IPS-20b (cell line): Measurements from ENCODE around the gene FRMD4A.
"Not testable (repeated sequence)": the region's sequence is repeated elsewhere in the genome, so short reads cannot be mapped to it uniquely, and the experiment has no call there.

ENCODE experiments used
- H3K27ac ChIP-seq: one replicate; pipeline ENCODE4 v1.5.1; 2013; ENCODE audit warnings: low read length
- H3K27me3 ChIP-seq: 2 replicates; pipeline ENCODE4 v1.6.1; 2013; ENCODE audit warnings: mild to moderate bottlenecking, low read length, inconsistent platforms; ENCODE audit not compliant: insufficient read depth
- H3K36me3 ChIP-seq: 2 replicates; pipeline ENCODE4 v1.6.1; 2013; ENCODE audit warnings: low read depth, mild to moderate bottlenecking, inconsistent platforms, low read length, moderate library complexity; ENCODE audit not compliant: insufficient read depth
- H3K4me1 ChIP-seq: 2 replicates; pipeline ENCODE4 v1.6.1; 2013; ENCODE audit warnings: mild to moderate bottlenecking, control low read depth, inconsistent platforms, low read length, moderate library complexity; ENCODE audit not compliant: insufficient read depth
- H3K4me3 ChIP-seq: 2 replicates; pipeline ENCODE4 v1.5.1; 2013; ENCODE audit warnings: mild to moderate bottlenecking, low read length, inconsistent platforms
- H3K9ac ChIP-seq: 2 replicates; pipeline ENCODE4 v1.6.1; 2013; ENCODE audit warnings: low read depth, mild to moderate bottlenecking, inconsistent platforms, low read length, moderate library complexity
- H3K9me3 ChIP-seq: 2 replicates; pipeline ENCODE4 v1.6.1; 2013; ENCODE audit warnings: mild to moderate bottlenecking, low read depth, low read length, inconsistent platforms; ENCODE audit not compliant: insufficient read depth

FRMD4A gene

DNA sequence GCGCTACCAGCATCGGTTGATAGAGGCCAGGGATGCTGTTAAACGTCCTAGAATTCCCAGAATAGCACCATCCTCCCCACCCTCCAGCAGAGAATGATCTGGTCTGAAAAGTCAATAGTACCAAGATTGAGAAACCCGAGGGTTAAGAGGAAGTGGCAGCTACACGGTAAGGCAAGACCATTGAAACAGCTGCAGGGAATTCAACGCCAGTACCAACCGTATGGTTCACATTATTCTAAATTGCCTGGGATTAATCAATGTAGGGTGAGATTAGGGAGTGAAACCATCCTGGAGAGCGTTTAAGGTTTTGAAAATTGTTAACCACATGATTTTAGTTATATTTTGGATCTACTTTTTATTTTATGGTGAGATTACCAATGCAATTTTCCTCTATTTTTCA is 391.8 kb downstream of the FRMD4A start:
- H3K36me3 ChIP-seq = no peaks in the 10 kb centered on the region
- H3K27me3 ChIP-seq = no peaks in the 10 kb centered on the region
- no peak overlapping the region for H3K27ac ChIP-seq
- H3K4me3 ChIP-seq = no peak overlapping the region
- H3K9ac ChIP-seq = no peak overlapping the region
- no peaks in the 10 kb centered on the region for H3K4me1 ChIP-seq
- H3K9me3 ChIP-seq = peaks cover 5% of the 10 kb centered on the region; the same call in 1 of the 2 replicates

DNA sequence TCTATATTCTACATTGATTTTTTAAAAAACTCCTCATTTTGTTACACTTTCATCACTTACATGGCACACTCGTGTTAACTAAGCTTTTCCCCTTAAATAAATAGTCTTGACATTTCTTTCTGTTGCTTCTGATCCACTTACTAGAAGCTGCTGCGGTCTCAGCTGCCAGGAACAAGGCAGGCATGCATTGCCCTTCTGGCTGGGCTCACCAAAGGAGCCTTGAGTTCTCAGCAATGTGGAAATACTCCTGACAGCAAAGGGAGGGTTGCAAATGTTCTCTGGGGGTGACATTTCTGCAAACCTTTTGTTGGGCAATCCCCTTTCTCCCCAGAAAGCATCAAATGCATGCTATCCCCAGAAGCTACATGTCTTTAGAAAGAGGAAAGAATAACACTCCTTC is 393.9 kb downstream of the FRMD4A start:
- Histone ChIP-seq H3K9ac (no peak overlapping the region), H3K4me1 (no peaks in the 10 kb centered on the region), H3K36me3 (no peaks in the 10 kb centered on the region), H3K4me3 (no peak overlapping the region), H3K27me3 (no peaks in the 10 kb centered on the region), H3K27ac (no peak overlapping the region), H3K9me3 (peaks cover 5% of the 10 kb centered on the region; the same call in 1 of the 2 replicates)

DNA sequence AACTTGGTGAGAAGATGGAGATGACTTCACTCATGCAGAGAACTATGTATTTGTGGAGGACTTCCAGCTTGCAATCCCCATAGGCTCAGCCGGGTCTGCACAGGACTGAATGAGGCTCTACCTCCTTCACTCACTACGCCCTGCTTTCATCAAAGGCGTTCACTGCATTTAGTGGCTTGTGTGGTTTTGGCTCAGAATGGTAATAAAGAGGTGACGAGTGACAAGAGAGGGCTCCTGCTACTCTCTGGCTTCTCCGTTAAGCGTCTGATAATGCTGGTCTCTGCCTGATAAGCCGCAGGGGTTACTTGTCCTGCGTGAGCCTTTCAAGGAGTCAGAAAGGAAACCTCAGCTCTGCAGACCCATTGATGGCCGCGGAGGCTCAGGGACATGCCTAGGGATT is 400.6 kb downstream of the FRMD4A start:
- H3K27me3 ChIP-seq = no peaks in the 10 kb centered on the region
- H3K9ac ChIP-seq = no peak overlapping the region
- no peak overlapping the region for H3K4me3 ChIP-seq
- peaks cover 3% of the 10 kb centered on the region for H3K4me1 ChIP-seq
- no peaks in the 10 kb centered on the region for H3K9me3 ChIP-seq
- no peak overlapping the region for H3K27ac ChIP-seq
- H3K36me3 ChIP-seq = no peaks in the 10 kb centered on the region

DNA sequence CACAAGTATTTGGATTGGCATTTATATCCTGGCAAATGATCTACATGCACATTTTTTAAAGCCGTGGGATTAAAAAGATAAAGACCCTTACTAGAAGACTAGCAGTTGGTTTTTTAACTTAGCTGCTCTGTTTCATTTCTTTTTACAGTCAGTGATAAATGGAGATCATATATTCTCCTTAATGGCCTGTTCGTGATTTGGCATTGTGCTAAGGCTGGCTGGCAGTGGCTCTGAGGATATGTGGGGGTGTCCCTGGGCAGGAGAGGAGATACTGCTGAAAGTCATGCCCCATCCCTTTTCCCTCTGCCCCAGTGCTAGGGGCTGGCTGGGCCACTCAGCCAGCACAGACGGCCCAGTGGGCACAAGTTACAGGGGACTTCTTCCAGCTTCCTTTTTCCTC is 402.3 kb downstream of the FRMD4A start:
- Histone ChIP-seq H3K27ac (no peak overlapping the region), H3K27me3 (no peaks in the 10 kb centered on the region), H3K4me1 (peaks cover 3% of the 10 kb centered on the region), H3K9me3 (no peaks in the 10 kb centered on the region), H3K4me3 (no peak overlapping the region), H3K36me3 (no peaks in the 10 kb centered on the region), H3K9ac (peak overlapping the region; percentile 18; the same call in 1 of the 2 replicates)

DNA sequence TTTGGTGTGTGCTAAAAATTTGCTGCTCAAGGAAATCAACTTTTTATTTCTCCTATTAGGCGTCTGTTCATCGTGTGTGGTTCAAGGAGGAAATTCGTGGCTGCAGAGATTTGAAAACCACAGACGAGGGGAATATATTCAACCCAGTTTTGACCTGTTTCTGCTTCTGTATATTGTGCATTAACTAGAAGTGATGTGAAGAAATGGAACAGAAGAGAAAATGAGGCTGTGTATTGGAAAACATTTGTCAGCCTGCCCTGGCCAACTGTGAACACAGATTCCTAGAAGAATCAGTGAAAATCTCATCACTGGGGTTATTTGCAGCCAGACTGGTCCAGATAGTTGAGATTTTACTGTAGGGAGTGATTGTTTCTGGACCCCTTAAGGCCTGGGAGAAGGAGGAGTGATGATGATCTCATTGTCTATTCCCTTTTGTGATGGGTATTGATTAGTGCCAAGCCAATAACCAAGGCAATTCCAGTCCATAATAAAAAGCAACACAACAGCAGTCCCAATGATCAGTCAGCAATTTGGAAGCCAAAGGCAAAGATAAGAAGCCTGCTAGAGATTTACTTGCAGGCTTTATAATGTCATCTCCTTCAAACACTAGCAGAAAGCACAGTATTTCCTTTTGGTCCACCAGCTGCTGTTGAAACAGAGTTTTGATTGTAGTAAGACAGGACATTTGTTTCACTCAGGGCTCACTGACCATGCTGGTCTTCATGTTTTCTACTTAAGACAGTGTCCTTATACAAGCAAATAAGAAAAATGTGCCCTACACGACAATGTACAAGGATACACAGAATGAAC is 404.5 kb downstream of the FRMD4A start:
- H3K4me3 ChIP-seq = no peak overlapping the region
- no peak overlapping the region for H3K9ac ChIP-seq
- no peak overlapping the region for H3K27ac ChIP-seq
- peaks cover 3% of the 10 kb centered on the region for H3K4me1 ChIP-seq
- H3K27me3 ChIP-seq = no peaks in the 10 kb centered on the region
- no peaks in the 10 kb centered on the region for H3K9me3 ChIP-seq
- H3K36me3 ChIP-seq = no peaks in the 10 kb centered on the region

DNA sequence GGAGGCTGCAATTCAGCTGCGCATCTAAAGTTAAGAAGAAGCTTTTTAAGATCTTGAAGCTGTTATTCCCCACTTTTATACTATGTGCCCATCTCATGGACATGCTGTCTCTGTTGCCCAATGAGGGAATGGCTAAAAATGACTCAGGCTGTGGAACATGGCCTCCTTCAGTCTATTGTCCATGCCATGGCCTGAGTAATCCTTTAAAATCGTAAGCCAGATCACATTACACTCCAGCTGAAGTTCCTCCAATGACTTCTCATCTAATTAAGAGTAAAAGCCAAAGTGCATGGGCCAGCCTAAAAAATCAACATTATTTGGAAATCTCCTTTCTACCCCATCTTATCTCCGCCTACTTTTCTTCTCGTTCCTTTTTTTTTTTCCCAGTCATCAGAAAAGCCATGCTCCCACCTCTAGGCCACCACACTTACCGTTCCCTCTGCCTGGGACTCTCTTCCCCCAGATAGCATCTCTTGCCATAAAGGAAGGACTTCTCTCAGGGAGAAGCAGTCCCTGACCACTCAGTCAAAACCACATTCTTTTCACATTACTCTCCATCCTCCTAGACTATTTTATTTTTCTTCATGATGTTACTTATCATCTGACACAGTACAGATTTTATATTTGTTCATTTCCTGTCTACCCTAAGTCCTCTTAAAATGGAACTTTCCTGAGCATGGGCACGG is 406.5 kb downstream of the FRMD4A start:
- no peak overlapping the region for H3K27ac ChIP-seq

DNA sequence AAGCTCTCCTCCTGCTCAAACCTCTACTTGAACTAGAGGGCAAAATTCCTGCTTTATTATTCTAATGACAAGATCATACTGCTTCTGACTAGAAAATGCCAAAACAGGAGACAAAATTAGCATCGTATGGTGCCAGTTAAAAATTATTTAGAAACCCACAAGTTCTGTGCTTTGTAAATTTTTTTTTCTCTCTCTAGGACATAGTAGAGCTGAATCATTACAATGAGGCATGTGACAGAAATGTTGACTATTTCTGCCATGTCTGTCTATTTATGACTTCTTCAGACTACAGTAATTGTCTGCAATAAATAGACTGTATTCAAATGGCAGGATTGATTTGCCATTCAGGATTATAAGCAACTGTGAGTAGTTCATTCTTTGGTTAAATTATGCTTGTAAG is 408.1 kb downstream of the FRMD4A start:
- Histone ChIP-seq H3K36me3 (no peaks in the 10 kb centered on the region), H3K9ac (no peak overlapping the region), H3K9me3 (no peaks in the 10 kb centered on the region), H3K4me3 (no peak overlapping the region), H3K4me1 (peaks cover 3% of the 10 kb centered on the region; the same call in 1 of the 2 replicates), H3K27ac (no peak overlapping the region), H3K27me3 (no peaks in the 10 kb centered on the region)

More for the DNA sequence above, 406.5 kb downstream of the FRMD4A start:
- H3K9me3 ChIP-seq = no peaks in the 10 kb centered on the region
- H3K4me1 ChIP-seq = peaks cover 3% of the 10 kb centered on the region
- H3K9ac ChIP-seq = no peak overlapping the region
- H3K36me3 ChIP-seq = no peaks in the 10 kb centered on the region
- H3K27me3 ChIP-seq = no peaks in the 10 kb centered on the region
- no peak overlapping the region for H3K4me3 ChIP-seq

DNA sequence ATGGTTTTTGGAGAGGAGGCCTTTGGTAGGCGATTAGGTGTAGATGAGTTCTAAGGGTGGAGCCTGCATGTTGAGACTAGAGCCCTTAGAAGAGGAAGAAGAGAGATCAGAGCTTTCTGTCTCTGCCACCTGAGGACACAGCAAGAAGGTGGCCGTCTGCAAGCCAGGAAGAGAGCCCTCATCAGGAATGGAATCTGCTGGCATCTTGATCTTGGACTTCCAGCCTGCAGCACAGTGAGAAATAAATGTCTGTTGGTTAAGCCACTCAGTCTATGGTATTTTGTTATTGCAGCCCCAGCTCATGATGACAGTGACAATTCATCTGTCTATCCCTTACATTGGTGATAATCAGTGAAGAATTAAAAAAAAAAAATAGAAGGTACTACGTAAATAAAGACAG is 408.8 kb downstream of the FRMD4A start:
- H3K27me3 ChIP-seq = no peaks in the 10 kb centered on the region
- H3K36me3 ChIP-seq = no peaks in the 10 kb centered on the region

DNA sequence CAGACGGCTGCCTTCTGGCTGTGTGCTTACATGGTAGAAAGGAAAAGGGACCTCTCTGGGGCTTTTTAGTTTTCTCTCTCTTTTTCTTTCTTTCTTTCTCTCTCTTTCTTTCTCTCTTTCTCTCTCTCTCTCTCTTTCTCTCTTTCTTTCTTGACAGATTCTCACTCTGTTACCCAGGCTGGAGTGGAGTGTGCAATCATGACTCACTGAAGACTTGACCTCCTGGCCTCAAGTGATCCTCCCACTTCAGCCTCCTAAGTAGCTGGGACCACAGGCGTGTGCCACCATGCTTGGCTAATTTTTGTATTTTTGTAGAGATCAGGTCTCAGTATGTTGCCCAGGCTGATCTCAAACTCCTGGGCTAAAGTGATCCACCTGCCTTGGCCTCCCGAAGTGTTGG is 409.6 kb downstream of the FRMD4A start:
- H3K27ac ChIP-seq, H3K9ac ChIP-seq, H3K4me1 ChIP-seq, H3K36me3 ChIP-seq, H3K9me3 ChIP-seq, H3K4me3 ChIP-seq, H3K27me3 ChIP-seq: not testable (repeated sequence)

More for the DNA sequence above, 408.8 kb downstream of the FRMD4A start:
- Histone ChIP-seq H3K9me3 (no peaks in the 10 kb centered on the region), H3K4me1 (peaks cover 3% of the 10 kb centered on the region; the same call in 1 of the 2 replicates), H3K9ac (no peak overlapping the region), H3K27ac (no peak overlapping the region), H3K4me3 (no peak overlapping the region)

DNA sequence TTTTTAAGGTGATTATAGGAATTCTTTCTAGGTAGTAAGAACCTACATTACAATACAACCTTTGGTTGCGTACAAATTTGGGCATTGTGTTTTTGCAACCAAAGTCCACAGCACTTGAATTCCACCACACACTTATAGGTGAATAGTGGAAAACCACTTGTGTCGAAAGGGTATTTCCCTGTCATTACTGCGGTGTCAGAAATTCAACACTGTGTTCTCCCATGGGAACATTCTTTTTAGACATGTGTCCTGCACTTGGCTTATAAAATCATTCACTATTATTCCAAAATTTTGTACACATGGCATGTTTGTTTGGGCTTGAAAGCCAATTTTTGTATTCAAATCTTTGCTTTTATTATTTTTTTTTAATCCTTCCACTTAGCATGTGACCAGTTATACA is 410.3 kb downstream of the FRMD4A start:
- H3K9me3 ChIP-seq = no peaks in the 10 kb centered on the region
- H3K9ac ChIP-seq = no peak overlapping the region
- H3K36me3 ChIP-seq = no peaks in the 10 kb centered on the region
- no peaks in the 10 kb centered on the region for H3K4me1 ChIP-seq
- no peaks in the 10 kb centered on the region for H3K27me3 ChIP-seq
- H3K4me3 ChIP-seq = no peak overlapping the region
- H3K27ac ChIP-seq = no peak overlapping the region

DNA sequence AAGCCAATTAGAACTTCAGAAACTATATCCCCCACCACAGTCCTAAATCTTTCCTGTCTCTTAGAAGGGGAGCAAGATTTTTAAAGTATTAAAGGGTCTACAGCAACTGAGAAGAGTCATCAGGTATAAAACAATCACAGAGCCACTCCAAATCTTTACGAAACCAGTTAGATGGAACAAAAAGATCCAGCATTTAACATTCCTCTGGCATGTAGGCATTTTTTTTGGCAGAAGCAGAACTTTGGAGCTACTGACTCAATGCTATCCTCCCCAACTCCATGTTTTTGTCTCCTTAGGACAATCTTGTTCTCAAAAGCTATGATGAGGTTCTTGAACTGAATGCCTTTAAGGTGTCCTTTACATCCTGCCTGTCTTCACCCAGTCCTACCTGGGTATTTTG is 410.7 kb downstream of the FRMD4A start:
- H3K9ac ChIP-seq = no peak overlapping the region
- no peaks in the 10 kb centered on the region for H3K27me3 ChIP-seq
- no peaks in the 10 kb centered on the region for H3K9me3 ChIP-seq
- H3K27ac ChIP-seq = no peak overlapping the region
- H3K4me3 ChIP-seq = no peak overlapping the region
- H3K36me3 ChIP-seq = no peaks in the 10 kb centered on the region
- H3K4me1 ChIP-seq = no peaks in the 10 kb centered on the region

DNA sequence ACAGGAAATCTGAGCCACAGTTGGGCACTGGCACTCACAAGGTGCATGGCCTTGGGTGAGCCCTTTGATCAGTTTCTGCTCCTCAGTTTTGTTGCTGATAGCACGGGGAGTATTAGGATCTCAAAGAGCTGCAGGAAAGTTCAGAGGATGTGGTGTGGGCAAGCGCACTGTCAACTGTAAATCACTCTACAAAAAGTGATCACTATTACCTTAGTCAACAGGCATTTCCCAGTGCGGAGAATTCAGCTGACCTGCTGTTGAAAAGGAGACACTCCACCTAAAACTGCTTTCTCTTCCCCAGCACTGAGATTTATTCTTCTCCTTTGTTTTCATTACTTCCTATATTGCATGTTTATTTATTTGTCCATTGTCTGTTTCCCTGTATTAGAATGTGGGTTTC is 412.9 kb downstream of the FRMD4A start:
- Histone ChIP-seq H3K27ac (no peak overlapping the region), H3K9me3 (no peaks in the 10 kb centered on the region), H3K9ac (no peak overlapping the region), H3K27me3 (no peaks in the 10 kb centered on the region), H3K36me3 (no peaks in the 10 kb centered on the region), H3K4me1 (no peaks in the 10 kb centered on the region), H3K4me3 (no peak overlapping the region)
